Peyer's patch (tissue), 4 donors: ENCODE data around the gene ANGPTL4.

ENCODE experiments used
- POLR2A ChIP-seq, 2 donors: fragments of 450-650 bp; IDR thresholded peaks; one replicate each; pipeline ENCODE4 v1.5.1; 2017; ENCODE audit warnings: antibody characterized with exemption in 2 of 2, mild to moderate bottlenecking in 2 of 2, moderate library complexity in 2 of 2
- TF ChIP-seq, protein P1 (sequence below), 6 experiments: fragments of 450-650 bp in 4 of 6; fragments of 200-600 bp in 2 of 6; sonication (generic) in 1 of 6; IDR thresholded peaks; one replicate each; pipeline ENCODE4 v1.5.1; 2017 to 2019; ENCODE audit warnings: antibody characterized with exemption in 6 of 6, mild to moderate bottlenecking in 3 of 6, moderate library complexity in 1 of 6

DNA sequence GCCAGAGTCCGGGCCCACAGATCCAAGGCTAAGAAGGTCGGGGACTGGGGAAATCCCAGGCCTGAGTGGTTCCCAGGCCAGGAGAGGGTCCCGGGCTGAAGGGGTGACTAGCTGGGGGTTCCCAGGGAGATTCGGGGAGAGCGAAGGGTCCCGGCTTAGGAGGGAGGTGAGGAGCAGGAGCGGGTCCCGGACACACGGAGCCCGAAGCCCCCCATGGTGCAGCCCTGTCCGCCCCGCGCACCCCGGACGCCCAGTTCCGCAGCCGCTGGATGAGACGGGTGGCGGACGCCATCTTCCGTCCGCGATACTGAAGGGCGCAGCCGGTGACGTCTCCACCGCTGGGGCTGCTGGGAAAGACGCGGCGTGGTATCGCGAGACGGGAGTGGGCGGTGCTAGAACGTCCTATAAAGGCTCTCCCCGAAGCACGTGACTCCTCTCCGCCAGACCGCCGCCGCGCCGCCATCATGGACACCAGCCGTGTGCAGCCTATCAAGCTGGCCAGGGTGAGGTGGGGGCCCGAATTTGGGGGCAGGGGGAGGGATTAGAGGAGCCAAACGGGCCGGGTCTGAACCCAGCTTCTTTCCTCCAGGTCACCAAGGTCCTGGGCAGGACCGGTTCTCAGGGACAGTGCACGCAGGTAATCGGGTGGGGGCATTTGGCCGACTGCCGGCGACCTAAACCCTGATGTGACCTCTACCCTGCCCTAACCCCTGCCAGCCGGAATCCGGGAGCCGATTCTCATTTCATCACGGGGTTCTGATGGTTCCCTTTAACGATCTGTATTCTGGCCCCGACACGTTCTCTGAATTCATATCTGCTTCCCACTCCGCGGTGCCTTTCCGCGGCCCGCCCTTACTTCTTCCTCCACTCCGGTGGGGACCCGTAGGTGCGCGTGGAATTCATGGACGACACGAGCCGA lies 42.6 kb upstream of the ANGPTL4 start, which contains the start of the genes NDUFA7 and RPS28:
- peak; percentile 92 to 97 for TF ChIP-seq POLR2A (IDR thresholded peaks at IDR 0.05)
- TF ChIP-seq, protein P1, sequence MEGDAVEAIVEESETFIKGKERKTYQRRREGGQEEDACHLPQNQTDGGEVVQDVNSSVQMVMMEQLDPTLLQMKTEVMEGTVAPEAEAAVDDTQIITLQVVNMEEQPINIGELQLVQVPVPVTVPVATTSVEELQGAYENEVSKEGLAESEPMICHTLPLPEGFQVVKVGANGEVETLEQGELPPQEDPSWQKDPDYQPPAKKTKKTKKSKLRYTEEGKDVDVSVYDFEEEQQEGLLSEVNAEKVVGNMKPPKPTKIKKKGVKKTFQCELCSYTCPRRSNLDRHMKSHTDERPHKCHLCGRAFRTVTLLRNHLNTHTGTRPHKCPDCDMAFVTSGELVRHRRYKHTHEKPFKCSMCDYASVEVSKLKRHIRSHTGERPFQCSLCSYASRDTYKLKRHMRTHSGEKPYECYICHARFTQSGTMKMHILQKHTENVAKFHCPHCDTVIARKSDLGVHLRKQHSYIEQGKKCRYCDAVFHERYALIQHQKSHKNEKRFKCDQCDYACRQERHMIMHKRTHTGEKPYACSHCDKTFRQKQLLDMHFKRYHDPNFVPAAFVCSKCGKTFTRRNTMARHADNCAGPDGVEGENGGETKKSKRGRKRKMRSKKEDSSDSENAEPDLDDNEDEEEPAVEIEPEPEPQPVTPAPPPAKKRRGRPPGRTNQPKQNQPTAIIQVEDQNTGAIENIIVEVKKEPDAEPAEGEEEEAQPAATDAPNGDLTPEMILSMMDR (IDR thresholded peaks at IDR 0.05): peak; percentile 31 to 60 (median 42)
